ENCODE data around the gene CNGB1.
"Not testable (repeated sequence)": the region's sequence is repeated elsewhere in the genome, so short reads cannot be mapped to it uniquely, and the experiment has no call there.

CNGB1 gene

DNA sequence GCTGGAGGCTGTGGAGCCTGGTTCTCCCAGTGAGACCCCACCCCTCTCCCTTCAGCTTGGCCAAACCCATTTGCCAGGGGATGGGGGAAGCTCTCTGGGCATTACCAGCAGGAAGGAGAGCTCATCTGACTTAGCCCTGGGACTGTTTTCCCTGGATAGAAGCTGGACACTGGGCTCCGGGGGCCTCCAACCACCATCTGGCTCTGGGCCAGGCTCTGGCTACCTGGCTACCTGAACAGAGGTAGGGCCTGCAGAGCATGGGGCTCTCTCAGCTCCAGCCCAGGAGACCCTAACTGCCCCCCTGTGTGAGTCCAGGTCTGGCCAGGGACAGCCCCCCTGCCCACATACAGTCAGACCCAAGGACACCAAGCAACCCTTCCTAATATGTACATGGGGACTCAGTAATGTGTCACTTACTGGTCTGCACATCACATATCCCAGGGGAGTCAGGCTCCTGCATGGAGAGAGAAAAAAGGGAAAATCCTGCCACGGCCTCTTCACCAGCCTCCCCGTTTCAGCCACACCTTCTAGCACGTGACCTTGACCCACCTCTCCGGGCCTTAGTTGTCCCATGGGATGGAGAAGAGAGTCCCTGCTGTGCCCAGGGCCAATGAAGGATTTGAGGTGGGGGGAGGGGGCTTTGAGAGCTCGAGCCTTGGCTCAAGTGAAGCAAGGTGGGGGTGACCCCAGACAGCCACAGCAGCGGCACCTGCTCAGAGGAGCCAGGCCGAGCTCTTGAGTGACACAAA is 13.8 kb downstream of the CNGB1 start:
- DNase-seq (ENCODE audit: low read depth, low spot score), result no peak
- H3K27ac ChIP-seq, result no peak overlapping the region

- DNase-seq (ENCODE audit: low read depth, low spot score), result no peak
- H3K27ac ChIP-seq, result no peak overlapping the region
These were observed 14.6 kb downstream of the CNGB1 start for GRCh38 chr16:57956270-57956808.

DNA sequence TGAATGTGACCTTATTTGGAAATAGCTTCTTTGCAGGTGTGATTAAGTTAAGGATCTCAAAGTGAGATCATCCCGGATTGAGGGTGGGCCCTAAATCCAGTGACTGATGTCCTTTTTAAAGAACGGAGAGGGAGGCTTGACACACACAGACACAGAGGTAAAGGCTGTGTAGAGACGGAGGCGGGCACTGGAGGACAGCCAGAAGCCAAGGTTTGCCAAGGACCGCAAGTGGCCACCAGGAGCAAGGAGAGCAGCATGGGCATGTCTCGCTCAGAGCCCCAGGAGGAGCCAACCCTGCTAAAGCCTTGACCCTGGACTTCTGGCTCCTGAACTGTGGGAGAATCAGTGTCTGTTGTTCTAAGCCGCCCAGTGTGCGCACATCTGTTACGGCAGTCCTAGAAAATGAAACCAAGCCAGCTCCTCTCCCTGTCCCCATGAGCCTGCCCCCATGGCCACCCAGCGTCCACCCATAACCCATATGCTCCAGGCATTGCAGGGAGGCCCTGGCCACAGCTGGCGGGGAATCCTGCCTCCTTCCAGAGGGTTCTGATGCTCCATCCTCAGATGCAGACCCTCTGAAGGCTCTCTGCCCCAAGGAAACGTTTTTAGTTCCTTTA is 15.2 kb downstream of the CNGB1 start:
- DNase-seq (ENCODE audit: low read depth, low spot score), result no peak
- H3K27ac ChIP-seq, result no peak overlapping the region

GRCh38 chr16:57953857-57954256 is 17.1 kb downstream of the CNGB1 start:
- H3K27ac ChIP-seq, result no peak overlapping the region
- no peak for DNase-seq (ENCODE audit: low read depth, low spot score)

GRCh38 chr16:57952909-57953308 is 18.0 kb downstream of the CNGB1 start:
- DNase-seq (ENCODE audit: low read depth, low spot score), result no peak
- H3K27ac ChIP-seq, result no peak overlapping the region

GRCh38 chr16:57951204-57951960 is 19.5 kb downstream of the CNGB1 start:
- no peak for DNase-seq (ENCODE audit: low read depth, low spot score)
- H3K27ac ChIP-seq, result no peak overlapping the region

DNA sequence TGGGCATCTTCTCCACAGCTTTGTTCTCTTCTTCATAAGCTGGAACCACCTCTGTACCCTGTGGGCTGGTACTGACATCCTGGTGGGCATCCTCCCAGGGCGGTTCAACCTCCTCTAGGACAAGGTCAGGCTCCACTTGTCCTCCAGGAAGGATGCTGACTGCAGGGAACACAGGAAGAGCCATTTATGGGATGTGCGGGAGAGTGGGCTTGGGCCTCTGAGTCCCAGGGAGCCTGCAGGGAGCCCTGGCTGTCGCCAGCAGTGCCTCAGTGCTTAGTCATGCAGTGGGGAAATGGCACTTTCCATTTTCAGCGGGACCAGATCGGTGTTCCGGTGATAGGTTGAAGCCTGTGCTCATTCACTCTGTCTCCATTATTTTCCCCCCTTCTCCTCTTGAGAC is 20.5 kb downstream of the CNGB1 start:
- DNase-seq (ENCODE audit: low read depth, low spot score), result no peak
- no peak overlapping the region for H3K27ac ChIP-seq

DNA sequence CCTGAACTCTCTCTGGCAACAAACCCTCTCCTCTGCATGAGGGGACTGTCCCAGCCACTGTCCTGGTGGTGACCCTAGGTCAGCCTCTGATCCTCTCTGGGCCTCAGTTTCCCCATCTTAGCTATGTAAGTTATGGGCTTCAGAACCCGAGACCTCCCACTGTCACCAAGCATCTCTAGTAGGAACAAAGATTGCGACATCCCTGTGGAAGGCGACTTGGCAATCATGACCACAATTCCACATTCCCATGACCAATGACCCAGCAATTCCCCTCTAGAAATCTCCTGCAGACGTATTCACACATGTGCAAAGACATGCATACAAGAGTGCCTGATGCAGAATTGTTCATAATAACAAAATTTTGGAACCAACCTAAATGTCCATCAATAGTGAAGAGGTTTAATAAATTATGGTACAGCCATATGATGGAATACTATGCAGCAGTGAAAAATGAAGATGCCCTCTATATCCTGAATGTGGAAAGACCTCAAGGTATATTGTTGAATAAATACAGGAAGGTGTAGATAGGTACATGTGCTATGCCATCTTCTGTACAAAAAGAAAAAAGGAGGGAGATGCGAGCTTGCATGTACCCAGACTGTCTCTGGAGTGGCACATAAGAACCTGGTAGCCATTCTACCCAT is 21.2 kb downstream of the CNGB1 start:
- DNase-seq (ENCODE audit: low read depth, low spot score), result no peak
- no peak overlapping the region for H3K27ac ChIP-seq

DNA sequence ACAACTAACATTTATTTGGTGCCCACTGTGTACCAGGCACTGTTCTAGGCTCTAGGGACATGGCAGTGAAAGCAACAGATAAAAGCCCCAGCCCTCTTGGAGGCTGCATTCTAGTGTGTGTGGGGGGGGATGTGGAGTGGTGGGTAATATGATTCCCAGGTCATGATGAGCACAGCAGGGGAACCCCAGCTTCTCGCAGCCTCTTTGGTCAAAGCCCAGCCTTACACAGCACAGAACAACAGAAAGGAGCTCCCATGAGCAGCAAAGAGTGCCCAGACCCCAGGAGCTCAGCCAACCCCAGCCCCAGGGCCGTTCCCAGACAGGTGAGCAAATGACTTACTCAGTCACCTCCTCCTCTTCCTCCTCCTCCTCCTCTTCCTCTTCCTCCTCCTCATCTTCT is 21.9 kb downstream of the CNGB1 start:
- no peak for DNase-seq (ENCODE audit: low read depth, low spot score)
- no peak overlapping the region for H3K27ac ChIP-seq

DNA sequence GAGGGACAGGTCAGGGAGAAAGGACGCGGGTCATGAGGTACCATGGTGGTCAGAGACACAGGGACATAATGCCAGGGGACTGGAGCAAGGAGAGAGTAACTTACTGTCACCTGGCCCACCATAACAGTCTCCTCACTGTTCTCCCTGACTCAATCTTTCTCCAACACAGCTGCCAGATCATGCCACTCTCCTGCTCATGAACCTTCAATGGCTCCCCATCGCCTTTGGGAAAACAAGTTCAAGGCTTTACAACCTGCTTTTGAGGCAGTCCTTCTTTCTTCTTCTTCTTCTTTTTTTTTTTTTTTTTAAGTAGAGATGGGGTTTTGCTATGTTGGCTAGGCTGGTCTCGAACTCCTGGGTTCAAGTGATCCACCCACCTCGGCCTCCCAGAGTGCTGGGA is 22.9 kb downstream of the CNGB1 start:
- no peak overlapping the region for H3K27ac ChIP-seq

DNA sequence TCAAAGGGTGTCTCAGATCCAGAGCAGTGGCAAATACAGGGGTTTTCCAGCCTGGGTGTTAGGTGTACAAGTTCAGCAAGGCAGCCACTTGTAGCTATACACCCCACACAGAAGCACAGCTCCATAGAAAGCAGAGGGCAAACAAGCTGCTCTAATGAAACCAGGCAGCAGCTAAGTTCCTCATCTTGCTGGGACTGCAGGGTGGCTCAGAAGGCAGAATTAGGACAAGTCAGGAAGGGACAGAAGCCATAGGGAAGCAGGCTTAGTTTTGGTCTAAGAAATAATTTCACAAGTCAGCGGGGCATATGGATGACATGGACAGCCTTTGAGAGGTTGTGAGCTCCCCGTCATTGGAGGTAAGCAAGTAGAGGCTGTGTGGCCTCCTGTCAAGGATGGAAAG is 23.7 kb downstream of the CNGB1 start:
- no peak for DNase-seq (ENCODE audit: low read depth, low spot score)
- no peak overlapping the region for H3K27ac ChIP-seq

More for the DNA sequence above, 22.9 kb downstream of the CNGB1 start:
- DNase-seq (ENCODE audit: low read depth, low spot score), result no peak

- no peak for DNase-seq (ENCODE audit: low read depth, low spot score)
- H3K27ac ChIP-seq, result no peak overlapping the region
These were observed 24.6 kb downstream of the CNGB1 start for GRCh38 chr16:57946181-57946801.

GRCh38 chr16:57945740-57946138 is 25.2 kb downstream of the CNGB1 start:
- DNase-seq (ENCODE audit: low read depth, low spot score), result no peak
- H3K27ac ChIP-seq, result no peak overlapping the region

DNA sequence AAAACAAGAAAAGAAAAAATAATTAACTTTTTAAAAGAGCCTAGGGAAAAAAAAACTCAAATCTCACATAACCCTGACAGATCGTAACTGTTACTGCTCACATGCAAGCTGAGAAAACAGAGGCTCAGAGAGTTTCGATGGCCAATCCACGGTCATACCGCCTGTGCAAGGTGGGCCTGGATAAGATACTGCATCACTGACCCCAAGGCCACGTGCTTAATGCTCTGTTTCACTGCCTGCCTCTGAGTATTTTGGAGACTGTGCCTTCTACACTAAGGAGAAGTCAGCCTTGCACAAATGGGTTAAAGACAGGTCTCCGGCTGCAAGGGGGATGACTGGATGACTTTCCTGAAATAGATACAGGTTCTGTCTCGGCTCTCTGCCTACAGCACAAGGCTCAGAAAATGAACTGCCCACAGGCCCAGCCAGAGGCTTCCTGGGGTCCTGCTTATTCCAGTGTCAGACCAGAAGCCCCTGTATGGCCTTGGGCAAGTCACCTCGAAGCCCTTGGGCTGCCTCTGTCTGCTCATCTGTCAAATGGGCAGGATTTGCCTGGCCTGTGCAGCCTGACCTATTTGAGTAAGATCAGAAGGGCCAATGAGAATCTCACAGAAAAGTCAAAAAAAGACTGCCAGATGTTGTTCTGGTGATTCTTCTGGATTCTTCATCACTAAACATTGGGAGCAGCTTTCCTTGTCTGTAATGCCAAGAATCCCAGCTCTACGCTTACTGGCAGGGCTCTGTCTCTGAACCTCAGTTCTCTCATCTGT is 25.8 kb downstream of the CNGB1 start:
- no peak overlapping the region for H3K27ac ChIP-seq
- DNase-seq (ENCODE audit: low read depth, low spot score), result no peak

GRCh38 chr16:57943381-57943780 is 27.5 kb downstream of the CNGB1 start:
- not testable (repeated sequence) for H3K27ac ChIP-seq; DNase-seq (ENCODE audit: low read depth, low spot score)

DNA sequence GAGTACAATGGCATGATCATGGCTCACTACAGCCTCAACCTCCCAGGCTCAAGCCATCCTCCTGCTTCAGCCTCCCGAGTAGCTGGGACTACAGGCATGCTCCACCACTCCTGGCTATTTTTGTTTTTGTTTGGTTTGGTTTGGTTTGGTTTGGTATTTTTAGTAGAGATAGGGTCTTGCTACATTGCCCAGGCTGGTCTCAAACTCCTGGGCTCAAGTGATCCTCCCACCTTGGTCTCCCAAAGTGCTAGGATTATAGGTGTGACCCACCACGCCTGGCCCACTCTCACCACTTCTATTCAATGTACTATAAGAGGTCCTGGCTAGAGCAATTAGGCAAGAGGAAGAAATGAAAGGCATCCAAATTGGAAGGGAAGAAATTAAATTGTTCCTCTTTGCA is 29.0 kb downstream of the CNGB1 start:
- not testable (repeated sequence) for H3K27ac ChIP-seq; DNase-seq (ENCODE audit: low read depth, low spot score)

DNA sequence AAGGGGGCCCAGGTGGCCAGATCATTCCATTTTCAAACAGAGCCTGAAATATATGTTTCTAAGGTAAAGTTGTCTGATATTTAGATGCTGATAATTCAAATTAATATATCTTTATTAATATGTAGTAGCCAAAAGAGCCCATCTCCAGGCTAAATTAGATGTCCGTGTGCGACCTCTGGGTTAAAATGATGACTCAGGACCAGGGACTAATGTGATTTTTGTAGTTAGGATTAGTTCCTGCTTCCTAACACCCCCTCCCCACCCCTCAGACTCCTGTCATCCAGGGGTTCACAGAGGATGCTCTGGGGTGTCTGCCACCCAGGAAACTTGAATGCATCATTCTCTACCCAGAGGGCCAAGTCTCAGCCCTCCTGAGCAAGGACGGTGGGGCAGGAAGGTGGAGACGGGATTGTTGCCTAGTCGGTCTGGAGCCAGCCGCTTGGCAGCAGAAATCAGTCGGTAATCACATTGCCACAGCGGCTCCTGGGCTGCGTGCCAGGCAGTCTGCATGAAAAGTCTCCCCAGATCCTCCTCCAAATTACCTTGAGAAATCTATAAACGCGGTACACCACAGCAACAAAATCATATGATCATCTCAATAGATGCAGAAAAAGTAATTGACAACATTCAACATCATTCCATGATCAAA is 29.8 kb downstream of the CNGB1 start:
- H3K27ac ChIP-seq, result no peak overlapping the region
- no peak for DNase-seq (ENCODE audit: low read depth, low spot score)

- H3K27ac ChIP-seq, result no peak overlapping the region
- DNase-seq (ENCODE audit: low read depth, low spot score), result no peak
These were observed 30.5 kb downstream of the CNGB1 start for GRCh38 chr16:57940382-57940966.

DNA sequence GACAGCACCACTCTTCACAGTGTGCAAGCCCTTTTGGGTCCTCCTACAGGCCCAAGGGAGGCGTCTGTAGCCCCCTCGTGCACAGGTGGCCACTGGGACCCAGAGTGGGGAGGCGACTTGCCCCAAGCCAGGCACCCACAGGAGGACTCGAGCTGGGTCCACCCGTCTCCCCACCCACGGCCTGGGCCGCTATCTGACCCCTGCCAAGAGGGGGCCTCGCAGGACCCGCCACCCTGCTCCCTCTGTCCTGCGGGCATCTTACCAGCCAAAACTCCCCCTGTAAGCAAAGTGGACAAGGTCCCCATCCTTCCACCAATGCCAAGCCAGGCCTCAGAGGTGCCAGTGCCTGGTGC is 31.1 kb downstream of the CNGB1 start:
- no peak for DNase-seq (ENCODE audit: low read depth, low spot score)
- H3K27ac ChIP-seq, result peak overlapping the region; percentile 69
